Anterior cingulate cortex (tissue), 58 donors: Measurements from ENCODE around the gene SLC9A6.
"Not testable (repeated sequence)": the region's sequence is repeated elsewhere in the genome, so short reads cannot be mapped to it uniquely, and the experiment has no call there.

Experiments
- DNase-seq, 58 donors: peaks; one replicate each; lab custom pipeline; 2025; lab: John Stamatoyannopoulos, UW

SLC9A6 gene

GRCh38 chrX:136059350-136059749, 74.1 kb downstream of the SLC9A6 start:
- no peak for DNase-seq

DNA sequence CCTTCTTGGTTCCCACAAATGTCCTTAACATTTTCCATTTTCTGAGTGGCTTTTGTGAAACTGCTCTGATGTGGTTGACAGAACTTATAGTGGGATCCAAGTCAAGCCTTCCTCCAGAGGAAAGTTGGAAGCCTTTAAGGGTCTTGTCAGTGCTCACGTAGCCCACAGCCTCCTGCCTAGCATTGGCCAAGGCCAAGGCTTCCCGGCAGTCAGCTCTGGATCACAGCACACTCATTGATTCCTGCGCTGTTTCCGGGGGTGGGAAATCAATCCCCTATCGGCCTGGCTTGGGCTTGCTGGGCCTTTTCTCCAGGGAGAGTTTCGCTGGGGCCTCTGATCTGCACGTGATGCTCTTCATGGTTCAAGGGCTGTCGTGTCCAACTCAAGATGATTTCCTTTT, 76.1 kb downstream of the SLC9A6 start:
- DNase-seq = no peak

GRCh38 chrX:136061696-136062095, 76.5 kb downstream of the SLC9A6 start:
- DNase-seq = no peak

GRCh38 chrX:136063340-136064079, 78.3 kb downstream of the SLC9A6 start:
- no peak for DNase-seq

GRCh38 chrX:136064661-136065043, 79.4 kb downstream of the SLC9A6 start:
- DNase-seq = no peak

DNA sequence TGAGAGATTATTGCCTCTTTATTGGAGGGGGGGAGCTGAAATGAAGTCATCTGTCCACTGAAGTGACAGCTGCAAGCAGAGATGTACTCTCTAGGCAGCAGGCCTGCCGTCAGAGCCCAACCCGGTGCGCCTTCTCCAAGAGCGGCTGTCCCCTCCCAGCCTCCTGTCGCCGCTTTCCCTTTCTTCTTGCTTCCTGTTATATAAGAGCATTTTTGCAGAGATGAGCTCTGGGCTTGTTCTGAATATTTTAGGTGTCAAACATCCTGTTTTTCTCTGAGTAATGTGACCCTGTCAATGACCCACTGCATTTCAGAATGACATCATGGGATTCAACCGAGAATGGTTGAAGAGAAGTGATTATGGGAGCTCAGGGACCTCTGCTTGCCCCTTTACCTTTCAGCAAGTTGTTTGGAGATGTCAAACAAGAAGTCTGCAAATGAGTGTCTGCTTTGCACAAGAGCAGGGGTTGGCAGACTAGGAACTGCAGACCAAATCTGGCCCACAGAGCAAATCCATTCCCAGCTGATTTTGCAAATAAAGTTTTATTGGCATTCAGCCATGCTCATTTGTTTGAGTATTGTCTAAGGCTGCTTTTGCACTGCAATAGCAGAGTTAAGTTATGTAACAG, 79.9 kb downstream of the SLC9A6 start:
- peak in 29 of 58 donors; percentile 0 to 39 (median 5) for DNase-seq

DNA sequence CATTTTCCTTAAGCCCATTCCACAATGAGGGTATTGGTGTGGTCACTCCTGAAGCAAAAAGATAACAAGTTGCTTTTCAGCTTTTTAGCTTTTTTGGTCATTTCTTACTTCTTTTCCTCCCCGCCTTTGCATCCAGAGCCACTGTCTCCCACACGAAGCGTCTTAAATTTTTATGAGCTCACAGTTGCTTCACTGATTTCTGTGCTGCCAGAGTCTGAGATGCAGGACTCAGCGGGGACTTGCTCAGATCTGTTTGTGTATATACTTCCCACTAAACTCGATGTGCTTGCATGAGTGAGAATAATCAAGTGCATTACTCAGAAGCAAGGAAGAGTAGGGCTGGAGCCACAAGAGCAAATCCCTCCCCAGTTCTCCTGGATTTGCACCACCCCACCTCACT, 81.9 kb downstream of the SLC9A6 start:
- DNase-seq = peak in 12 of 58 donors; percentile 0 to 28 (median 2)

GRCh38 chrX:136067966-136068365, 82.7 kb downstream of the SLC9A6 start:
- DNase-seq = peak in 44 of 58 donors; percentile 0 to 69 (median 20)

- no peak for DNase-seq
Measured at GRCh38 chrX:136076942-136077341, 91.7 kb downstream of the SLC9A6 start.

- DNase-seq = no peak
Measured at GRCh38 chrX:136080766-136081165, 95.5 kb downstream of the SLC9A6 start.

- no peak for DNase-seq
Measured at GRCh38 chrX:136086521-136086920, 101.3 kb downstream of the SLC9A6 start.

- DNase-seq = not testable (repeated sequence)
Measured at GRCh38 chrX:136091898-136092297, 106.7 kb downstream of the SLC9A6 start.

GRCh38 chrX:136094962-136095361, 109.7 kb downstream of the SLC9A6 start:
- DNase-seq = no peak
